Measurements from ENCODE around the gene MRPL53.

The MRPL53 gene

GRCh38 chr2:74441690-74442482 is 30.6 kb downstream of the MRPL53 start, which contains the start of gene RTKN:
RTKN (minus strand) TSS chr2:74441937; CDS start chr2:74441816, 121 bp downstream.
- no peak for DNase-seq (ENCODE audit: insufficient read length, low spot score)
- FAIRE-seq, result no peak

GRCh38 chr2:74441170-74441689 is 31.2 kb downstream of the MRPL53 start:
- no peak for TF ChIP-seq POLR2A (IDR thresholded peaks at IDR 0.05; ENCODE audit: low read depth, low read length)
- FAIRE-seq (no peak), DNase-seq (ENCODE audit: insufficient read length, low spot score) (no peak)

More at GRCh38 chr2:74441690-74442482, 30.6 kb downstream of the MRPL53 start, which contains the start of gene RTKN:
- no peak for TF ChIP-seq POLR2A (IDR thresholded peaks at IDR 0.05; ENCODE audit: low read depth, low read length)

- peak; percentile 69 for TF ChIP-seq POLR2A (IDR thresholded peaks at IDR 0.05; ENCODE audit: low read depth, low read length)
- DNase-seq (ENCODE audit: insufficient read length, low spot score) (peak; percentile 98), FAIRE-seq (no peak)
Observed at GRCh38 chr2:74440378-74441169, 31.9 kb downstream of the MRPL53 start.

GRCh38 chr2:74439803-74440377 is 32.6 kb downstream of the MRPL53 start:
- DNase-seq (ENCODE audit: insufficient read length, low spot score) (peak; percentile 74), FAIRE-seq (no peak)
- no peak for TF ChIP-seq POLR2A (IDR thresholded peaks at IDR 0.05; ENCODE audit: low read depth, low read length)

GRCh38 chr2:74439373-74439772 is 33.1 kb downstream of the MRPL53 start:
- FAIRE-seq (no peak), DNase-seq (ENCODE audit: insufficient read length, low spot score) (no peak)
- TF ChIP-seq POLR2A (IDR thresholded peaks at IDR 0.05; ENCODE audit: low read depth, low read length), result no peak

GRCh38 chr2:74438248-74438647 is 34.2 kb downstream of the MRPL53 start:
- FAIRE-seq (no peak), DNase-seq (ENCODE audit: insufficient read length, low spot score) (no peak)
- TF ChIP-seq POLR2A (IDR thresholded peaks at IDR 0.05; ENCODE audit: low read depth, low read length), result no peak

GRCh38 chr2:74436848-74437695 is 35.4 kb downstream of the MRPL53 start:
- no peak for TF ChIP-seq POLR2A (IDR thresholded peaks at IDR 0.05; ENCODE audit: low read depth, low read length)
- no peak for FAIRE-seq
- no peak for DNase-seq (ENCODE audit: insufficient read length, low spot score)

- TF ChIP-seq POLR2A (IDR thresholded peaks at IDR 0.05; ENCODE audit: low read depth, low read length), result no peak
- FAIRE-seq, result no peak
Observed at GRCh38 chr2:74436111-74436805, 36.2 kb downstream of the MRPL53 start.

GRCh38 chr2:74430502-74430901 is 42.0 kb downstream of the MRPL53 start:
- no peak for DNase-seq (ENCODE audit: insufficient read length, low spot score)
- no peak for TF ChIP-seq POLR2A (IDR thresholded peaks at IDR 0.05; ENCODE audit: low read depth, low read length)
- FAIRE-seq, result no peak

More at GRCh38 chr2:74436111-74436805, 36.2 kb downstream of the MRPL53 start:
- no peak for DNase-seq (ENCODE audit: insufficient read length, low spot score)

- FAIRE-seq, result no peak
- no peak for DNase-seq (ENCODE audit: insufficient read length, low spot score)
- TF ChIP-seq POLR2A (IDR thresholded peaks at IDR 0.05; ENCODE audit: low read depth, low read length), result no peak
Observed at GRCh38 chr2:74429487-74430451, 42.7 kb downstream of the MRPL53 start.

GRCh38 chr2:74428675-74429074 is 43.8 kb downstream of the MRPL53 start:
- FAIRE-seq (no peak), DNase-seq (ENCODE audit: insufficient read length, low spot score) (no peak)
- no peak for TF ChIP-seq POLR2A (IDR thresholded peaks at IDR 0.05; ENCODE audit: low read depth, low read length)
